Loucy (cell line): ENCODE measurements around the gene RYR2.

Source experiments
- H2AFZ ChIP-seq: fragments of 200-600 bp; sonication (generic); 2 replicates; pipeline ENCODE4 v1.6.0; 2016; ENCODE audit warnings: antibody characterized with exemption, mild to moderate bottlenecking, low read length, moderate library complexity
- H3F3A ChIP-seq: fragments of 200-600 bp; 2 replicates; pipeline ENCODE4 v1.6.0; 2016; ENCODE audit warnings: antibody characterized with exemption, low read depth, mild to moderate bottlenecking
- H3K27me3 ChIP-seq: fragments of 200-600 bp; sonication (generic); 2 replicates; pipeline ENCODE4 v1.6.1; 2014; ENCODE audit warnings: low read length, mild to moderate bottlenecking; ENCODE audit not compliant: insufficient read depth, poor library complexity, severe bottlenecking
- H3K36me3 ChIP-seq: fragments of 200-600 bp; sonication (generic); 2 replicates; pipeline ENCODE4 v1.6.1; 2016; ENCODE audit warnings: low read length; ENCODE audit not compliant: insufficient read depth
- H3K4me1 ChIP-seq: fragments of 200-600 bp; sonication (generic); 2 replicates; pipeline ENCODE4 v1.5.1; 2014; ENCODE audit warnings: low read length, mild to moderate bottlenecking; ENCODE audit not compliant: insufficient read depth, poor library complexity, severe bottlenecking
- H3K4me2 ChIP-seq: fragments of 200-600 bp; sonication (generic); 2 replicates; pipeline ENCODE4 v1.6.0; 2014; ENCODE audit warnings: antibody characterized with exemption, low read length, low read depth, mild to moderate bottlenecking; ENCODE audit not compliant: poor library complexity, severe bottlenecking
- H3K4me3 ChIP-seq: fragments of 200-600 bp; sonication (generic); 2 replicates; pipeline ENCODE4 v1.5.1; 2014; ENCODE audit warnings: low read length, mild to moderate bottlenecking, mixed read lengths; ENCODE audit not compliant: poor library complexity, severe bottlenecking
- H3K79me2 ChIP-seq: fragments of 200-600 bp; sonication (generic); 2 replicates; pipeline ENCODE4 v1.6.1; 2014; ENCODE audit warnings: low read length; ENCODE audit not compliant: insufficient read depth
- H3K9ac ChIP-seq: fragments of 200-600 bp; sonication (generic); 2 replicates; pipeline ENCODE4 v1.6.0; 2014; ENCODE audit warnings: mild to moderate bottlenecking, low read depth, low read length, moderate library complexity; ENCODE audit not compliant: poor library complexity, severe bottlenecking
- H3K9me2 ChIP-seq: fragments of 200-600 bp; sonication (generic); replicated peaks from 2 replicates; pipeline ENCODE4 v1.6.1; 2016; ENCODE audit warnings: low read depth, low read length, mixed read lengths
- H3K9me3 ChIP-seq: fragments of 200-600 bp; sonication (generic); 2 replicates; pipeline ENCODE4 v1.6.1; 2014; ENCODE audit warnings: mild to moderate bottlenecking, antibody characterized with exemption, low read length, low read depth; ENCODE audit not compliant: insufficient read depth
- H4K20me1 ChIP-seq: fragments of 200-600 bp; sonication (generic); 2 replicates; pipeline ENCODE4 v1.6.0; 2014; ENCODE audit warnings: antibody characterized with exemption, low read length, mild to moderate bottlenecking; ENCODE audit not compliant: insufficient read depth, poor library complexity, severe bottlenecking
- EZH2phosphoT487 ChIP-seq: fragments of 200-600 bp; IDR thresholded peaks from 2 replicates; pipeline ENCODE4 v1.6.1; 2018; ENCODE audit warnings: antibody characterized with exemption, mild to moderate bottlenecking, moderate library complexity, borderline replicate concordance
- TF ChIP-seq, protein P1 (sequence below): fragments of 200-600 bp; sonication (generic); conservative IDR thresholded peaks from 2 replicates; pipeline ENCODE4 v1.5.1; 2014; ENCODE audit warnings: mild to moderate bottlenecking, antibody characterized with exemption, low read length

Gene RYR2

GRCh38 chr1:237673631-237674030 lies 631.6 kb downstream of the RYR2 start:
- Histone ChIP-seq H3K36me3 (no peaks in the 10 kb centered on the region), H3K9me2 (no peaks in the 10 kb centered on the region), H3K4me2 (no peak overlapping the region), H4K20me1 (no peaks in the 10 kb centered on the region), H3K4me1 (no peaks in the 10 kb centered on the region), H3F3A (no peaks in the 10 kb centered on the region), H3K27me3 (no peaks in the 10 kb centered on the region), H3K9ac (no peak overlapping the region), H3K4me3 (no peak overlapping the region), H2AFZ (no peak overlapping the region), H3K79me2 (no peaks in the 10 kb centered on the region), H3K9me3 (no peaks in the 10 kb centered on the region)
- TF ChIP-seq EZH2phosphoT487: no peak
- TF ChIP-seq, protein P1, sequence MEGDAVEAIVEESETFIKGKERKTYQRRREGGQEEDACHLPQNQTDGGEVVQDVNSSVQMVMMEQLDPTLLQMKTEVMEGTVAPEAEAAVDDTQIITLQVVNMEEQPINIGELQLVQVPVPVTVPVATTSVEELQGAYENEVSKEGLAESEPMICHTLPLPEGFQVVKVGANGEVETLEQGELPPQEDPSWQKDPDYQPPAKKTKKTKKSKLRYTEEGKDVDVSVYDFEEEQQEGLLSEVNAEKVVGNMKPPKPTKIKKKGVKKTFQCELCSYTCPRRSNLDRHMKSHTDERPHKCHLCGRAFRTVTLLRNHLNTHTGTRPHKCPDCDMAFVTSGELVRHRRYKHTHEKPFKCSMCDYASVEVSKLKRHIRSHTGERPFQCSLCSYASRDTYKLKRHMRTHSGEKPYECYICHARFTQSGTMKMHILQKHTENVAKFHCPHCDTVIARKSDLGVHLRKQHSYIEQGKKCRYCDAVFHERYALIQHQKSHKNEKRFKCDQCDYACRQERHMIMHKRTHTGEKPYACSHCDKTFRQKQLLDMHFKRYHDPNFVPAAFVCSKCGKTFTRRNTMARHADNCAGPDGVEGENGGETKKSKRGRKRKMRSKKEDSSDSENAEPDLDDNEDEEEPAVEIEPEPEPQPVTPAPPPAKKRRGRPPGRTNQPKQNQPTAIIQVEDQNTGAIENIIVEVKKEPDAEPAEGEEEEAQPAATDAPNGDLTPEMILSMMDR: no peak

- Histone ChIP-seq H3K9ac (no peak overlapping the region), H3K4me3 (no peak overlapping the region), H2AFZ (no peak overlapping the region), H3K4me1 (no peaks in the 10 kb centered on the region), H3K36me3 (no peaks in the 10 kb centered on the region), H3K9me3 (no peaks in the 10 kb centered on the region), H3K4me2 (no peak overlapping the region), H3K27me3 (no peaks in the 10 kb centered on the region), H3K9me2 (no peaks in the 10 kb centered on the region), H3K79me2 (no peaks in the 10 kb centered on the region), H3F3A (no peaks in the 10 kb centered on the region), H4K20me1 (no peaks in the 10 kb centered on the region)
- TF ChIP-seq, protein P1: no peak
- no peak for TF ChIP-seq EZH2phosphoT487
Measured at GRCh38 chr1:237677979-237678378, 636.0 kb downstream of the RYR2 start.

DNA sequence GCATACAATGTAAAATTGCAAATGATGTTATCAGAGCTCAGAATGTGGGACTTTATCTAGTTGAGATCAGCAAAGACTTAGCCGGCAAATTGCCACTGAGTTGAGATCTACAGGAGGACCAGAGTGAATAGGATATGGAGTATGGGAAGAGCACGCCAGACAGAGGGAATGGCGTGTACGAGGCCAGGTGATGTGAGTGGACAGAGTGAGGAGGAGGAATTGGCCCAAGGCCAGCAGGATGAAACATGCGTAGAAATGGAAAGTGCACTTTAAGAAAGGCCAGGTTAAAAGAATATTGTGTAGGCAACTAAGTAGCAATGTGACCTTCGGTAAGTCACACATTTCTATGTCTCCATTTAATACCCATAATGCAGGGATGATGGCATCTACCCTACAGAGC lies 637.7 kb downstream of the RYR2 start:
- H3K9me2 ChIP-seq: no peaks in the 10 kb centered on the region
- no peaks in the 10 kb centered on the region for H3K9me3 ChIP-seq
- H3F3A ChIP-seq: no peaks in the 10 kb centered on the region
- H3K4me3 ChIP-seq: no peak overlapping the region
- TF ChIP-seq EZH2phosphoT487: no peak
- TF ChIP-seq, protein P1: no peak
- H3K4me1 ChIP-seq: no peaks in the 10 kb centered on the region
- H3K36me3 ChIP-seq: no peaks in the 10 kb centered on the region
- no peaks in the 10 kb centered on the region for H4K20me1 ChIP-seq
- H3K79me2 ChIP-seq: no peaks in the 10 kb centered on the region
- no peaks in the 10 kb centered on the region for H3K27me3 ChIP-seq
- H3K9ac ChIP-seq: no peak overlapping the region
- no peak overlapping the region for H2AFZ ChIP-seq
- H3K4me2 ChIP-seq: no peak overlapping the region
